NCI-H446 treated with DMSO at 0.1 percent for 48 hours (cell line): ENCODE measurements around the gene MCOLN3.
"Not testable (repeated sequence)": the region's sequence is repeated elsewhere in the genome, so short reads cannot be mapped to it uniquely, and the experiment has no call there.

Experiments used
- DNase-seq: peaks from one replicate; lab custom pipeline; 2025; lab: John Stamatoyannopoulos, UW

Gene MCOLN3

GRCh38 chr1:84991097-84991920 is 57.0 kb downstream of the MCOLN3 start:
- DNase-seq: no peak

GRCh38 chr1:84988588-84988987 is 59.7 kb downstream of the MCOLN3 start:
- no peak for DNase-seq

- DNase-seq: not testable (repeated sequence)
These were observed 61.7 kb downstream of the MCOLN3 start for GRCh38 chr1:84986561-84986960.

- DNase-seq: no peak
These were observed 62.9 kb downstream of the MCOLN3 start for GRCh38 chr1:84985365-84985764.

- no peak for DNase-seq
These were observed 65.9 kb downstream of the MCOLN3 start for GRCh38 chr1:84982395-84982794.

- no peak for DNase-seq
These were observed 73.3 kb downstream of the MCOLN3 start for GRCh38 chr1:84975035-84975434.

- DNase-seq: no peak
These were observed 74.6 kb downstream of the MCOLN3 start for GRCh38 chr1:84973498-84974334.

- no peak for DNase-seq
These were observed 75.8 kb downstream of the MCOLN3 start for GRCh38 chr1:84972377-84972987.

GRCh38 chr1:84971957-84972356 is 76.3 kb downstream of the MCOLN3 start:
- no peak for DNase-seq

GRCh38 chr1:84969489-84970250 is 78.6 kb downstream of the MCOLN3 start:
- no peak for DNase-seq

- DNase-seq: no peak
These were observed 79.4 kb downstream of the MCOLN3 start for GRCh38 chr1:84968865-84969264.

GRCh38 chr1:84968101-84968500 is 80.2 kb downstream of the MCOLN3 start:
- no peak for DNase-seq
